ENCODE results near the gene KIF20B. TPM values are rescaled to one million over a fixed set of nuclear protein-coding genes. Genes with fewer than 3 reads are reported as not detected.

Gene KIF20B
- total and polyA plus RNA-seq, 10 donors: 2.4 to 14.6 (median 8.6) TPM

- H3K9me3 ChIP-seq: peaks cover 0 to 4% (median 0%) of the 10 kb centered on the region in 8 donors
- H3K27me3 ChIP-seq (replicated peaks in 1 of 7): no peaks in the 10 kb centered on the region
- intact Hi-C loops (cut with DNase I; ENCODE audit: low total_unique reads): no loop called here
- 93 to 97% (median 96%) methylated on average over 2 of the region's 2 CpGs for WGBS, 5 donors
- H3K27ac ChIP-seq: no peak overlapping the region
- H3K4me3 ChIP-seq: no peak overlapping the region
- H3K36me3 ChIP-seq: peaks cover 0 to 21% (median 4%) of the 10 kb centered on the region in 6 donors
- no peak for DNase-seq
- TF ChIP-seq POLR2A (IDR thresholded peaks at IDR 0.05) (no peak), CTCF (IDR thresholded peaks at IDR 0.05 in 8 of 11, conservative IDR thresholded peaks at IDR 0.05 in 3 of 11) (no peak), POLR2AphosphoS5 (IDR thresholded peaks at IDR 0.05) (no peak)
- no peaks in the 10 kb centered on the region for H3K4me1 ChIP-seq
Observed at GRCh38 chr10:89782470-89782869, 81.1 kb downstream of the KIF20B start.

- no peaks in the 10 kb centered on the region for H3K4me1 ChIP-seq
- no peaks in the 10 kb centered on the region for H3K27me3 ChIP-seq (replicated peaks in 1 of 7)
- TF ChIP-seq POLR2A (IDR thresholded peaks at IDR 0.05) (no peak), CTCF (IDR thresholded peaks at IDR 0.05 in 8 of 11, conservative IDR thresholded peaks at IDR 0.05 in 3 of 11) (no peak), POLR2AphosphoS5 (IDR thresholded peaks at IDR 0.05) (no peak)
- peaks cover 0 to 21% (median 2%) of the 10 kb centered on the region in 6 donors for H3K36me3 ChIP-seq
- H3K27ac ChIP-seq: no peak overlapping the region
- intact Hi-C loops (cut with DNase I; ENCODE audit: low total_unique reads): no loop called here
- H3K9me3 ChIP-seq: peaks cover 0 to 4% (median 0%) of the 10 kb centered on the region in 8 donors
- DNase-seq: no peak
- H3K4me3 ChIP-seq: no peak overlapping the region
Observed at GRCh38 chr10:89783406-89783805, 82.0 kb downstream of the KIF20B start.

DNA sequence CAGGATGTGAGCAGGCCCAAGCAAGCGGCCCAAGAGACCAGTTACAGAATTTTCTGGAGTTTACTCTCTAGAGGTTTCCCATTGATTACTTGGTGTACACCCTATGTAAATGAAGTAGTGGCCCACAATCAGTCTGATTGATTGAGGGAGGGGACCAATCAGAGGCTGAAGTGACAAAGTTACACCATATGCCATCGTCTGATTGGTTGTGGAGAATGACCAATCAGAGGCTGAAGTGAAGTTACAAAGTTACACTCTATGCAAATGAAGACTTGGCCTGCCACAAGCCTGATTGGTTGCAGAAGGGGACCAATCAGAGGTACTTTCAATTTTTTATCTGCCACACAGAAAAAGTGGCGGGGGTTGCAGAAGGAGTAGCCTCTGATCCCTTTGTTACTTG lies 83.7 kb downstream of the KIF20B start:
- peaks cover 0 to 13% (median 2%) of the 10 kb centered on the region in 6 donors for H3K36me3 ChIP-seq
- peaks cover 0 to 8% (median 0%) of the 10 kb centered on the region in 7 donors for H3K27me3 ChIP-seq (replicated peaks in 1 of 7)
- no peak for DNase-seq
- intact Hi-C loops (cut with DNase I; ENCODE audit: low total_unique reads): no loop called here
- TF ChIP-seq CTCF (IDR thresholded peaks at IDR 0.05 in 8 of 11, conservative IDR thresholded peaks at IDR 0.05 in 3 of 11) (no peak), POLR2A (IDR thresholded peaks at IDR 0.05) (no peak), POLR2AphosphoS5 (IDR thresholded peaks at IDR 0.05) (no peak)
- H3K4me1 ChIP-seq: no peaks in the 10 kb centered on the region
- no peak overlapping the region for H3K27ac ChIP-seq
- H3K9me3 ChIP-seq: peaks cover 0 to 4% (median 0%) of the 10 kb centered on the region in 8 donors
- 94 to 97% (median 96%) methylated on average over 3 of the region's 3 CpGs for WGBS, 5 donors
- H3K4me3 ChIP-seq: no peak overlapping the region

GRCh38 chr10:89789188-89789877 lies 87.9 kb downstream of the KIF20B start:
- H3K27ac ChIP-seq: no peak overlapping the region
- peaks cover 0 to 4% (median 0%) of the 10 kb centered on the region in 8 donors for H3K9me3 ChIP-seq
- no peaks in the 10 kb centered on the region for H3K4me1 ChIP-seq
- intact Hi-C loops (cut with DNase I; ENCODE audit: low total_unique reads): no loop called here
- no peaks in the 10 kb centered on the region for H3K36me3 ChIP-seq
- WGBS, 5 donors: 52 to 71% (median 62%) methylated on average over 7 of the region's 7 CpGs
- no peak overlapping the region for H3K4me3 ChIP-seq
- H3K27me3 ChIP-seq (replicated peaks in 1 of 7): peaks cover 0 to 8% (median 0%) of the 10 kb centered on the region in 7 donors
- TF ChIP-seq CTCF (IDR thresholded peaks at IDR 0.05 in 8 of 11, conservative IDR thresholded peaks at IDR 0.05 in 3 of 11) (no peak), POLR2AphosphoS5 (IDR thresholded peaks at IDR 0.05) (no peak)
- DNase-seq: no peak

Data from spleen (tissue), 11 donors.